H1 (cell line): ENCODE measurements around the gene NEDD4L. TPM values are rescaled to one million over a fixed set of nuclear protein-coding genes. Genes with fewer than 3 reads are reported as not detected.

Experiments
- CTCF ChIA-PET: fragments of 300-600 bp; sonication (Branson Sonifier 250); formaldehyde crosslinking; loops from one replicate; lab custom pipeline; 2021; ENCODE audit not compliant: partially characterized antibody; lab: Charles Lee
- POLR2A ChIA-PET: fragments of 300-600 bp; sonication (Branson Sonifier 250); formaldehyde crosslinking; loops from one replicate; lab custom pipeline; 2021; ENCODE audit warnings: inconsistent platforms; ENCODE audit not compliant: partially characterized antibody; lab: Charles Lee
- DNase-seq, 2 experiments: peaks; one replicate each; pipeline versions ENCODE4 v3.0.0 to v3.0.0-alpha.2; 2010 to 2022; ENCODE audit warnings: low spot score in 2 of 2, low read depth in 1 of 2, mixed read lengths in 1 of 2
- FAIRE-seq: peaks from 2 replicates; lab custom pipeline; 2011; peaks lifted over from hg19 to GRCh38; lab: Jason Lieb, UNC
- H2AFZ ChIP-seq: 2 replicates; pipeline ENCODE4 v1.8.1; 2012; ENCODE audit warnings: low read length, inconsistent platforms
- H2AK5ac ChIP-seq: 2 replicates; pipeline ENCODE4 v1.6.1; 2013; ENCODE audit warnings: low read depth, low read length
- H2BK120ac ChIP-seq: replicated peaks from 2 replicates; pipeline ENCODE3; 2013; ENCODE audit warnings: low read depth, low read length, inconsistent platforms
- H2BK12ac ChIP-seq: 2 replicates; pipeline ENCODE4 v1.6.1; 2013; ENCODE audit warnings: low read depth, low read length
- H2BK15ac ChIP-seq: 2 replicates; pipeline ENCODE4 v1.6.1; 2013; ENCODE audit warnings: low read length
- H2BK20ac ChIP-seq: 2 replicates; pipeline ENCODE4 v1.6.1; 2013; ENCODE audit warnings: low read length
- H2BK5ac ChIP-seq: 2 replicates; pipeline ENCODE4 v1.6.1; 2013; ENCODE audit warnings: low read depth, low read length
- H3K14ac ChIP-seq: 2 replicates; pipeline ENCODE4 v1.6.1; 2013; ENCODE audit warnings: inconsistent platforms; ENCODE audit not compliant: insufficient read length
- H3K18ac ChIP-seq: 2 replicates; pipeline ENCODE4 v1.6.1; 2013; ENCODE audit warnings: low read length; ENCODE audit errors: extremely low read depth
- H3K23ac ChIP-seq: 2 replicates; pipeline ENCODE4 v1.6.1; 2013; ENCODE audit warnings: inconsistent platforms; ENCODE audit not compliant: insufficient read length
- H3K23me2 ChIP-seq: 2 replicates; pipeline ENCODE4 v1.6.1; 2013; ENCODE audit warnings: low read depth, low read length
- H3K27ac ChIP-seq: 2 replicates; pipeline ENCODE4 v1.6.1; 2011; ENCODE audit warnings: low read depth, low read length, inconsistent platforms
- H3K27me3 ChIP-seq, 4 experiments: replicated peaks in 1 of 4; 1 replicate in 1 of 4; 2 replicates in 3 of 4; pipeline versions ENCODE4 v1.6.1 to v1.8.1; 2011 to 2013; ENCODE audit warnings: low read length in 3 of 4, mild to moderate bottlenecking in 3 of 4, inconsistent platforms in 2 of 4, mixed read lengths in 2 of 4, moderate library complexity in 1 of 4; ENCODE audit not compliant: control insufficient read depth in 3 of 4, insufficient read depth in 3 of 4; ENCODE audit errors: extremely low read depth in 1 of 4
- H3K36me3 ChIP-seq, 4 experiments: 2 replicates each; pipeline versions ENCODE4 v1.6.1 to v1.8.1; 2011 to 2013; ENCODE audit warnings: mild to moderate bottlenecking in 4 of 4, low read length in 3 of 4, moderate library complexity in 2 of 4, control low read depth in 1 of 4, inconsistent platforms in 1 of 4; ENCODE audit not compliant: insufficient read depth in 4 of 4, control insufficient read depth in 2 of 4
- H3K4ac ChIP-seq: replicated peaks from 2 replicates; pipeline ENCODE3; 2013; ENCODE audit warnings: low read length, low read depth, mixed read lengths, inconsistent platforms; ENCODE audit not compliant: insufficient read length
- H3K4me1 ChIP-seq, 4 experiments: replicated peaks in 1 of 4; 1 replicate in 1 of 4; 2 replicates in 3 of 4; pipeline versions ENCODE4 v1.6.1 to v1.8.1; 2011 to 2013; ENCODE audit warnings: low read length in 3 of 4, inconsistent platforms in 2 of 4, mixed read lengths in 1 of 4; ENCODE audit not compliant: insufficient read depth in 4 of 4, control insufficient read depth in 3 of 4
- H3K4me2 ChIP-seq, 2 experiments: 2 replicates each; pipeline versions ENCODE4 v1.6.1 to v1.8.1; 2011 to 2013; ENCODE audit warnings: low read depth in 2 of 2, low read length in 2 of 2, control low read depth in 1 of 2, inconsistent platforms in 1 of 2, mild to moderate bottlenecking in 1 of 2; ENCODE audit not compliant: insufficient read depth in 1 of 2
- H3K4me3 ChIP-seq, 4 experiments: fragments of 200-600, 300-600 bp in 1 of 4; sonication (generic), shearing (Covaris generic), sonication (Bioruptor Twin) in 1 of 4; 2 replicates each; pipeline versions ENCODE4 v1.5.1 to v1.8.1; 2011 to 2016; ENCODE audit warnings: low read length in 4 of 4, low read depth in 3 of 4, control low read depth in 2 of 4, inconsistent platforms in 2 of 4, mild to moderate bottlenecking in 2 of 4, mixed read lengths in 1 of 4, moderate library complexity in 1 of 4; ENCODE audit not compliant: insufficient read depth in 2 of 4; ENCODE audit errors: extremely low read depth in 1 of 4
- H3K56ac ChIP-seq: replicated peaks from 2 replicates; pipeline ENCODE3; 2013; ENCODE audit warnings: low read depth, mild to moderate bottlenecking, mixed read lengths, low read length, inconsistent platforms; ENCODE audit not compliant: insufficient read length
- H3K79me1 ChIP-seq: 2 replicates; pipeline ENCODE4 v1.6.1; 2013; ENCODE audit warnings: low read depth, low read length, control low read depth
- H3K79me2 ChIP-seq, 2 experiments: 2 replicates each; pipeline versions ENCODE4 v1.6.1 to v1.8.1; 2012 to 2013; ENCODE audit warnings: low read length in 2 of 2, mild to moderate bottlenecking in 2 of 2, inconsistent platforms in 1 of 2; ENCODE audit not compliant: insufficient read depth in 2 of 2, control insufficient read depth in 1 of 2
- H3K9ac ChIP-seq, 4 experiments: replicated peaks in 1 of 4; 1 replicate in 1 of 4; 2 replicates in 3 of 4; pipeline versions ENCODE4 v1.6.1 to v1.8.1; 2011 to 2013; ENCODE audit warnings: low read depth in 3 of 4, low read length in 3 of 4, control low read depth in 2 of 4, mild to moderate bottlenecking in 2 of 4, moderate library complexity in 2 of 4, inconsistent platforms in 1 of 4; ENCODE audit errors: extremely low read depth in 1 of 4
- H3K9me3 ChIP-seq, 2 experiments: 2 replicates each; pipeline versions ENCODE4 v1.6.1 to v1.8.1; 2012 to 2013; ENCODE audit warnings: mild to moderate bottlenecking in 2 of 2, moderate library complexity in 2 of 2, control low read depth in 1 of 2, inconsistent platforms in 1 of 2, low read depth in 1 of 2, low read length in 1 of 2, mixed read lengths in 1 of 2; ENCODE audit not compliant: insufficient read depth in 2 of 2
- H4K20me1 ChIP-seq, 2 experiments: replicated peaks in 1 of 2; 2 replicates each; pipeline versions ENCODE3 to v1.8.1; 2011 to 2013; ENCODE audit warnings: inconsistent platforms in 2 of 2, low read length in 2 of 2, mild to moderate bottlenecking in 1 of 2; ENCODE audit not compliant: insufficient read depth in 2 of 2, control insufficient read depth in 1 of 2
- H4K5ac ChIP-seq: 2 replicates; pipeline ENCODE4 v1.6.1; 2013; ENCODE audit warnings: low read length, low read depth, mixed read lengths, inconsistent platforms; ENCODE audit not compliant: insufficient read length
- H4K8ac ChIP-seq: 2 replicates; pipeline ENCODE4 v1.8.0; 2013; ENCODE audit warnings: mild to moderate bottlenecking, moderate library complexity, low read length, inconsistent platforms; ENCODE audit not compliant: insufficient read depth; ENCODE audit errors: extremely low read depth
- H4K91ac ChIP-seq: replicated peaks from 2 replicates; pipeline ENCODE3; 2013; ENCODE audit warnings: low read length, mixed read lengths, inconsistent platforms; ENCODE audit not compliant: insufficient read length
- ATF3 ChIP-seq: IDR thresholded peaks from 2 replicates; pipeline ENCODE4 v1.6.1; 2011; ENCODE audit warnings: low read depth, mild to moderate bottlenecking, low read length; ENCODE audit not compliant: insufficient read depth
- BACH1 ChIP-seq: IDR thresholded peaks from 2 replicates; pipeline ENCODE4 v1.6.1; 2012; ENCODE audit warnings: low read length, improper control_type of control experiment
- BCL11A ChIP-seq, 2 experiments: IDR thresholded peaks; one replicate each; pipeline ENCODE4 v1.6.1; 2011; ENCODE audit warnings: low read depth in 2 of 2, low read length in 2 of 2, mild to moderate bottlenecking in 2 of 2
- CBX8 ChIP-seq: fragments of 300-800, 300-1000 bp; sonication (generic); IDR thresholded peaks from 2 replicates; pipeline ENCODE4 v1.7.1; 2016; ENCODE audit warnings: low read depth, low read length, borderline replicate concordance
- CEBPB ChIP-seq: IDR thresholded peaks from 2 replicates; pipeline ENCODE4 v1.6.1; 2012; ENCODE audit warnings: low read depth, low read length
- CHD1 ChIP-seq: IDR thresholded peaks from 2 replicates; pipeline ENCODE4 v1.6.1; 2012; ENCODE audit warnings: low read depth, low read length, improper control_type of control experiment
- HDAC6 ChIP-seq: IDR thresholded peaks from one replicate; pipeline ENCODE4 v1.7.1; 2012; ENCODE audit warnings: low read depth, mild to moderate bottlenecking, inconsistent platforms, low read length, moderate library complexity
- KDM5A ChIP-seq: fragments of 200-600 bp; IDR thresholded peaks from 2 replicates; pipeline ENCODE4 v1.7.1; 2012; ENCODE audit warnings: mild to moderate bottlenecking, low read length, inconsistent platforms, mixed read lengths
- MAFK ChIP-seq: IDR thresholded peaks from 2 replicates; pipeline ENCODE4 v1.6.1; 2012; ENCODE audit warnings: low read depth, mild to moderate bottlenecking, improper control_type of control experiment, low read length
- NANOG ChIP-seq: IDR thresholded peaks from 2 replicates; pipeline ENCODE4 v1.6.1; 2011; ENCODE audit warnings: low read length, low read depth, mild to moderate bottlenecking, inconsistent platforms; ENCODE audit not compliant: insufficient read depth, poor library complexity, severe bottlenecking
- NRF1 ChIP-seq: IDR thresholded peaks from 2 replicates; pipeline ENCODE4 v1.6.1; 2011; ENCODE audit warnings: mild to moderate bottlenecking, low read depth, low read length, improper control_type of control experiment
- POLR2AphosphoS5 ChIP-seq: IDR thresholded peaks from 2 replicates; pipeline ENCODE4 v1.6.1; 2011; ENCODE audit warnings: low read depth, low read length
- RXRA ChIP-seq: IDR thresholded peaks from 2 replicates; pipeline ENCODE4 v1.6.1; 2011; ENCODE audit warnings: low read depth, mild to moderate bottlenecking, low read length, moderate library complexity; ENCODE audit not compliant: insufficient read depth
- SP2 ChIP-seq: IDR thresholded peaks from 2 replicates; pipeline ENCODE4 v1.6.1; 2012; ENCODE audit warnings: mild to moderate bottlenecking, low read length, inconsistent platforms
- TBP ChIP-seq: IDR thresholded peaks from 2 replicates; pipeline ENCODE4 v1.6.1; 2011; ENCODE audit warnings: low read depth, low read length, improper control_type of control experiment
- WGBS, 2 experiments: shearing (Covaris generic) in 1 of 2; methylation state at CpG; one replicate each; pipeline versions ENCODE4 v1.1.6 to v1.1.7; 2013 to 2015; ENCODE audit warnings: low lambda C conversion rate in 2 of 2, mixed read lengths in 2 of 2, inconsistent platforms in 1 of 2, low coverage in 1 of 2, missing lambda C conversion rate in 1 of 2; ENCODE audit not compliant: insufficient replicate concordance in 2 of 2, insufficient coverage in 1 of 2, insufficient read length in 1 of 2; ENCODE audit errors: extremely low coverage in 1 of 2, missing lambda C conversion rate in 1 of 2; 5-methylcytosine and 5-hydroxymethylcytosine counted together
- polyA plus RNA-seq, 7 experiments: library from polyadenylated mRNA; depleted of rRNA in 3 of 7; stranded (reverse) in 5 of 7; unstranded in 2 of 7; fragments of >200 nt in 5 of 7; fragments of 200-250 nt in 2 of 7; gene quantifications; 1 replicate in 5 of 7; 2 replicates in 1 of 7; 4 replicates in 1 of 7; pipeline versions ENCODE4 v1.2.1 to v1.2.3, GENCODE V29; 2011 to 2013; ENCODE audit warnings: missing spikeins in 2 of 7, mixed read lengths in 2 of 7
- total RNA-seq: library from RNA; stranded (reverse); fragmentation: NEBNext Ultra II Directional; extraction: Animal tissue kit (Norgen Biotek cat#: 25700); gene quantifications from 2 replicates; pipeline ENCODE4 v1.2.1, GENCODE V29; 2021

Gene NEDD4L
- total and polyA plus RNA-seq, 2 of the 8 experiments (the other 6 are each of a cell fraction or from before 2014, with no cell fraction given) = 37.3 to 69.8 TPM

GRCh38 chr18:58375051-58375450, 331.0 kb downstream of the NEDD4L start:
- CTCF ChIA-PET = interaction anchor here (1.3 kb wide), 1 partner anchor 121 kb away, joined by 4 read pairs; no protein-coding TSS in a partner anchor
- no peak overlapping the region for H3K18ac ChIP-seq
- H3K4me2 ChIP-seq = no peak overlapping the region
- no peaks in the 10 kb centered on the region; the same call in 1 of the 2 replicates for H3K79me1 ChIP-seq
- no peak overlapping the region for H3K9ac ChIP-seq
- no peak overlapping the region for H3K23ac ChIP-seq
- FAIRE-seq (no peak), DNase-seq (no peak)
- no peak overlapping the region for H2BK15ac ChIP-seq
- H4K91ac ChIP-seq = no peak overlapping the region
- H3K4me3 ChIP-seq = no peak overlapping the region
- TF ChIP-seq TBP = no peak
- no peak for TF ChIP-seq BACH1
- TF ChIP-seq CHD1 = no peak
- no peak for TF ChIP-seq NRF1
- no peak for TF ChIP-seq KDM5A
- no peak for TF ChIP-seq CBX8
- TF ChIP-seq NANOG = no peak
- TF ChIP-seq CEBPB = no peak
- TF ChIP-seq SP2 = no peak
- no peak for TF ChIP-seq BCL11A (IDR thresholded peaks at IDR 0.05; ENCODE audit: low read depth in 2 of 2, low read length in 2 of 2)
- TF ChIP-seq RXRA = no peak
- no peak for TF ChIP-seq POLR2AphosphoS5
- TF ChIP-seq MAFK = no peak
- TF ChIP-seq ATF3 = no peak
- no peak for TF ChIP-seq HDAC6
- POLR2A ChIA-PET = no interaction called here
- H2BK20ac ChIP-seq = no peak overlapping the region
- H4K20me1 ChIP-seq = no peaks in the 10 kb centered on the region
- no peaks in the 10 kb centered on the region for H3K27me3 ChIP-seq
- no peaks in the 10 kb centered on the region for H3K9me3 ChIP-seq
- no peak overlapping the region for H2BK12ac ChIP-seq
- H3K23me2 ChIP-seq = 0 out of 2 replicates have a peak, but pooled peaks cover 2% of the 10 kb centered on the region
- no peak overlapping the region for H4K5ac ChIP-seq
- no peak overlapping the region for H4K8ac ChIP-seq
- H2AFZ ChIP-seq = no peak overlapping the region
- H3K79me2 ChIP-seq = no peaks in the 10 kb centered on the region
- H3K56ac ChIP-seq = no peak overlapping the region
- H3K36me3 ChIP-seq = peaks cover 4 to 61% (median 16%) of the 10 kb centered on the region in 4 experiments; a peak in 6 of 8 replicates
- no peak overlapping the region for H2BK120ac ChIP-seq
- H3K4ac ChIP-seq = no peak overlapping the region
- no peak overlapping the region for H3K14ac ChIP-seq
- H3K4me1 ChIP-seq = no peaks in the 10 kb centered on the region; a peak in 2 of 7 replicates
- H2AK5ac ChIP-seq = no peak overlapping the region
- WGBS, 2 experiments = 90% methylated on average over 8 of the region's 8 CpGs; no CpG with 5 or more reads in 1 of the 2 experiments
- H3K27ac ChIP-seq = no peak overlapping the region
- H2BK5ac ChIP-seq = no peak overlapping the region
